ENCODE results near the gene ID1. TPM values are rescaled to one million over a fixed set of nuclear protein-coding genes. Genes with fewer than 3 reads are reported as not detected.

Gene ID1
- total and polyA plus RNA-seq, 2 of the 13 experiments (the other 11 are each of a cell fraction or from before 2014, with no cell fraction given), result 320 to 419 TPM

- TF ChIP-seq, protein P1, sequence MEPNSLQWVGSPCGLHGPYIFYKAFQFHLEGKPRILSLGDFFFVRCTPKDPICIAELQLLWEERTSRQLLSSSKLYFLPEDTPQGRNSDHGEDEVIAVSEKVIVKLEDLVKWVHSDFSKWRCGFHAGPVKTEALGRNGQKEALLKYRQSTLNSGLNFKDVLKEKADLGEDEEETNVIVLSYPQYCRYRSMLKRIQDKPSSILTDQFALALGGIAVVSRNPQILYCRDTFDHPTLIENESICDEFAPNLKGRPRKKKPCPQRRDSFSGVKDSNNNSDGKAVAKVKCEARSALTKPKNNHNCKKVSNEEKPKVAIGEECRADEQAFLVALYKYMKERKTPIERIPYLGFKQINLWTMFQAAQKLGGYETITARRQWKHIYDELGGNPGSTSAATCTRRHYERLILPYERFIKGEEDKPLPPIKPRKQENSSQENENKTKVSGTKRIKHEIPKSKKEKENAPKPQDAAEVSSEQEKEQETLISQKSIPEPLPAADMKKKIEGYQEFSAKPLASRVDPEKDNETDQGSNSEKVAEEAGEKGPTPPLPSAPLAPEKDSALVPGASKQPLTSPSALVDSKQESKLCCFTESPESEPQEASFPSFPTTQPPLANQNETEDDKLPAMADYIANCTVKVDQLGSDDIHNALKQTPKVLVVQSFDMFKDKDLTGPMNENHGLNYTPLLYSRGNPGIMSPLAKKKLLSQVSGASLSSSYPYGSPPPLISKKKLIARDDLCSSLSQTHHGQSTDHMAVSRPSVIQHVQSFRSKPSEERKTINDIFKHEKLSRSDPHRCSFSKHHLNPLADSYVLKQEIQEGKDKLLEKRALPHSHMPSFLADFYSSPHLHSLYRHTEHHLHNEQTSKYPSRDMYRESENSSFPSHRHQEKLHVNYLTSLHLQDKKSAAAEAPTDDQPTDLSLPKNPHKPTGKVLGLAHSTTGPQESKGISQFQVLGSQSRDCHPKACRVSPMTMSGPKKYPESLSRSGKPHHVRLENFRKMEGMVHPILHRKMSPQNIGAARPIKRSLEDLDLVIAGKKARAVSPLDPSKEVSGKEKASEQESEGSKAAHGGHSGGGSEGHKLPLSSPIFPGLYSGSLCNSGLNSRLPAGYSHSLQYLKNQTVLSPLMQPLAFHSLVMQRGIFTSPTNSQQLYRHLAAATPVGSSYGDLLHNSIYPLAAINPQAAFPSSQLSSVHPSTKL (CRISPR knock-in tag; IDR thresholded peaks at IDR 0.05), result peak; percentile 57; the same call in 1 of the 2 replicates
- peak; percentile 83; the same call in 1 of the 2 replicates for TF ChIP-seq ERF (CRISPR knock-in tag; IDR thresholded peaks at IDR 0.05)
- TF ChIP-seq IRF2 (CRISPR knock-in tag; IDR thresholded peaks at IDR 0.05), result peak; percentile 58; the same call in 1 of the 2 replicates
- TF ChIP-seq CCDC6 (CRISPR knock-in tag; IDR thresholded peaks at IDR 0.05), result peak; percentile 20; the same call in 1 of the 2 replicates
- peak; percentile 73; the same call in 1 of the 2 replicates for TF ChIP-seq ZFP37 (CRISPR knock-in tag; IDR thresholded peaks at IDR 0.05; ENCODE audit: borderline replicate concordance)
- 0 out of 2 replicates have a peak, but pooled peaks have one; percentile 63 for TF ChIP-seq SALL2 (CRISPR knock-in tag; IDR thresholded peaks at IDR 0.05)
- TF ChIP-seq GABPA (IDR thresholded peaks at IDR 0.05; ENCODE audit: low read depth, low read length), result no peak
- peak; percentile 45 for TF ChIP-seq GABPA (CRISPR knock-in tag; IDR thresholded peaks at IDR 0.05; ENCODE audit: low read depth)
- peak; percentile 31; the same call in 1 of the 2 replicates for TF ChIP-seq PHF21A (CRISPR knock-in tag; IDR thresholded peaks at IDR 0.05)
- TF ChIP-seq FOXA1 (IDR thresholded peaks at IDR 0.05), result no peak; the same call in 1 of the 2 replicates
- TF ChIP-seq FOXA1 (CRISPR knock-in tag; IDR thresholded peaks at IDR 0.05), result peak; percentile 28; the same call in 1 of the 2 replicates
- peak; percentile 40; the same call in 1 of the 2 replicates for TF ChIP-seq ZNF143 (CRISPR knock-in tag; IDR thresholded peaks at IDR 0.05)
- TF ChIP-seq HNF4A (CRISPR knock-in tag; IDR thresholded peaks at IDR 0.05), result peak; percentile 26; the same call in 1 of the 2 replicates
- no peak for TF ChIP-seq ZSCAN21 (CRISPR knock-in tag; IDR thresholded peaks at IDR 0.05; ENCODE audit: borderline replicate concordance)
- TF ChIP-seq KLF16 (CRISPR knock-in tag; IDR thresholded peaks at IDR 0.05), result peak in 1 of 2 experiments; percentile 75; a peak in 2 of 4 replicates
- no peak for TF ChIP-seq EZH2 (conservative IDR thresholded peaks at IDR 0.05; ENCODE audit: low read depth, low read length)
- TF ChIP-seq HMGXB4 (CRISPR knock-in tag; IDR thresholded peaks at IDR 0.05; ENCODE audit: borderline replicate concordance in 1 of 2, low read depth in 1 of 2), result peak; percentile 6 to 83; a peak in 2 of 4 replicates
- TF ChIP-seq DPF2 (CRISPR knock-in tag; IDR thresholded peaks at IDR 0.05; ENCODE audit: borderline replicate concordance, low read depth), result peak; percentile 74
- no peak for TF ChIP-seq ARID2 (CRISPR knock-in tag; IDR thresholded peaks at IDR 0.05; ENCODE audit: borderline replicate concordance)
- TF ChIP-seq MED1 (CRISPR knock-in tag; IDR thresholded peaks at IDR 0.05), result peak; percentile 87
- peak; percentile 45; the same call in 1 of the 2 replicates for TF ChIP-seq ZNF343 (CRISPR knock-in tag; IDR thresholded peaks at IDR 0.05)
- 0 out of 2 replicates have a peak, but pooled peaks have one; percentile 21 for TF ChIP-seq BHLHE40 (IDR thresholded peaks at IDR 0.05; ENCODE audit: low read length)
- TF ChIP-seq ZBTB20 (CRISPR knock-in tag; IDR thresholded peaks at IDR 0.05; ENCODE audit: borderline replicate concordance, low read depth), result peak; percentile 18; the same call in 1 of the 2 replicates
Measured at GRCh38 chr20:31594558-31595379, 10.3 kb upstream of the ID1 start (continued).

All from HepG2 (cell line).